ENCODE data around the gene CUEDC1. TPM values are rescaled to one million over a fixed set of nuclear protein-coding genes. Genes with fewer than 3 reads are reported as not detected.

Gene CUEDC1
- total RNA-seq, 3 donors from 2014 or later: 23.5 to 46.8 (median 23.6) TPM

DNA sequence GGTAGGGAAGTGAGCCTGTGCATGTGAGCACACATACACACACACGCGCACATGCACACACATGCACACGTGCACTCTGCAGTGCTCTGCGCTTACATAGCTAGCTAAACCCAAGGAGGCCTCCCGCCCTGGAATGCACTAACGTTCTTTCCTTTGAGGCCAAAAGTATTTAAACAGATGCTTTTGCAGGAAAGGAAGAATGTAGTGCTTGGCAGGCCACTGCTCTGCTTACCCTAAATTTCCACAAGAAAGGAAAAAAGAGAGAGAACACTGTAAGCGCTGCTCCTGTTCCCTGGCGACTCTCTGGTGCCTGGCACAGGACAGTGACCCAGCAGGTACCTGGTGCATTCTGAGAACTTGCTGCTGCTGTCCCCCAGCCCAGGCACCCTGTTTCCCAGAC, 74.1 kb downstream of the CUEDC1 start:
- H3K4me1 ChIP-seq (ENCODE audit: low read depth): peaks cover 3% of the 10 kb centered on the region
- H3K4me3 ChIP-seq: no peak overlapping the region
- DNase-seq: peak in 1 of 3 donors; percentile 44
- H3K9me3 ChIP-seq: no peaks in the 10 kb centered on the region
- no peak for ATAC-seq
- H3K36me3 ChIP-seq (ENCODE audit: low read depth): no peaks in the 10 kb centered on the region
- intact Hi-C loops (cut with DNase I, micrococcal nuclease): no loop called here
- TF ChIP-seq, protein P1, sequence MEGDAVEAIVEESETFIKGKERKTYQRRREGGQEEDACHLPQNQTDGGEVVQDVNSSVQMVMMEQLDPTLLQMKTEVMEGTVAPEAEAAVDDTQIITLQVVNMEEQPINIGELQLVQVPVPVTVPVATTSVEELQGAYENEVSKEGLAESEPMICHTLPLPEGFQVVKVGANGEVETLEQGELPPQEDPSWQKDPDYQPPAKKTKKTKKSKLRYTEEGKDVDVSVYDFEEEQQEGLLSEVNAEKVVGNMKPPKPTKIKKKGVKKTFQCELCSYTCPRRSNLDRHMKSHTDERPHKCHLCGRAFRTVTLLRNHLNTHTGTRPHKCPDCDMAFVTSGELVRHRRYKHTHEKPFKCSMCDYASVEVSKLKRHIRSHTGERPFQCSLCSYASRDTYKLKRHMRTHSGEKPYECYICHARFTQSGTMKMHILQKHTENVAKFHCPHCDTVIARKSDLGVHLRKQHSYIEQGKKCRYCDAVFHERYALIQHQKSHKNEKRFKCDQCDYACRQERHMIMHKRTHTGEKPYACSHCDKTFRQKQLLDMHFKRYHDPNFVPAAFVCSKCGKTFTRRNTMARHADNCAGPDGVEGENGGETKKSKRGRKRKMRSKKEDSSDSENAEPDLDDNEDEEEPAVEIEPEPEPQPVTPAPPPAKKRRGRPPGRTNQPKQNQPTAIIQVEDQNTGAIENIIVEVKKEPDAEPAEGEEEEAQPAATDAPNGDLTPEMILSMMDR (IDR thresholded peaks at IDR 0.05): no peak

DNA sequence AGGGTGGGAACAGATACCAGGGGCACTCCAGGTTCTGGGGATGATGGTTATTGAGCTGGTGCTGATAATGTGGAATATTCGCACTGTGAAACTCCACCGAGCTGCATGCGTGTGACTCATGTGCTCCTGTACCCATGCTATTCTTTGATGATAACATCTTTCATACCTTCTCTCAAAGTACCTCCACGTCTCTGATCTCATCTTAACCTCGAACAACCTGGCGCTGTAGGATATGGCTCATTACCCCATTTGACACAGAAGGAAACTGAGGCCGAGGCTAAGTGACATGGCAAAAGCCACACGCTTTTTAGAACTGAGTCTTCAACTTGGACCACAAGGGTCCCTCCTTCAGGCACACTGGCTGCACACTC, 75.1 kb downstream of the CUEDC1 start:
- DNase-seq: no peak

DNA sequence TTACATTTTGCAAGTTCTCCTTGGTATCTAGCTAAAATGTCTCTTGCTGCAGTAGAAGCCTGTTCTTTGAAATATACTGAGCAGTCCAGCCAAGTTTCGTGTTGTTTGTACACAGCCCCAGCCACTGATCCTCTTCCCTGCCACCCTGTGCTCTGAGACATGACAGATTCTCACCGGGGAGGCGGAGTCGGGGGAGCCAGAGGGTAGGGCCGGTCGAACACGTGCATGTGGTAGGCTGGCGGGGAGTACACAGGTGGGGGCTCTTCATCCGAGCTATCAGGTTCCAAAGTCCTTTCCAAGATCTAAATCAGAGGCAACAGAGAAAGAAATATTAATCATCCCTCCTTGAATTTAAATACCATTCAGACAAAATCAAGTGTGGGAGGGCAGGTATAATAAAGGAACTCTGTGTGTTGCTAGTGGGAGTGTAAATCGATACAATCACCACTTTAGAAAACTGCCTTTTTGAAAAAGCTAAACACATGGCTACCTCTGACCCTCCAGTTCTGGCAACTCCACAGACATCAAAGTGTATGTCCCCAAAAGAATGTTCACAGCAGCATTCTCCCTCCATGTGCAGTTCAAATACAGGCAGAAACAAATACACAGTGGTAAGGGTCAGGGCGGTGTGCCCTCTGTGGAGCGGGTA, 75.7 kb downstream of the CUEDC1 start:
- intact Hi-C loops (cut with DNase I, micrococcal nuclease): no loop called here
- Histone ChIP-seq H3K4me1 (ENCODE audit: low read depth) (peaks cover 3% of the 10 kb centered on the region), H3K36me3 (ENCODE audit: low read depth) (no peaks in the 10 kb centered on the region), H3K4me3 (no peak overlapping the region), H3K9me3 (no peaks in the 10 kb centered on the region)
- TF ChIP-seq, protein P1 (IDR thresholded peaks at IDR 0.05): no peak
- ATAC-seq (peak; percentile 27), DNase-seq (no peak)

More for the DNA sequence above, 75.1 kb downstream of the CUEDC1 start:
- H3K4me1 ChIP-seq (ENCODE audit: low read depth): peaks cover 3% of the 10 kb centered on the region
- no peak overlapping the region for H3K4me3 ChIP-seq
- ATAC-seq: no peak
- no peaks in the 10 kb centered on the region for H3K9me3 ChIP-seq
- H3K36me3 ChIP-seq (ENCODE audit: low read depth): no peaks in the 10 kb centered on the region
- TF ChIP-seq, protein P1 (IDR thresholded peaks at IDR 0.05): no peak
- intact Hi-C loops (cut with DNase I, micrococcal nuclease): no loop called here

DNA sequence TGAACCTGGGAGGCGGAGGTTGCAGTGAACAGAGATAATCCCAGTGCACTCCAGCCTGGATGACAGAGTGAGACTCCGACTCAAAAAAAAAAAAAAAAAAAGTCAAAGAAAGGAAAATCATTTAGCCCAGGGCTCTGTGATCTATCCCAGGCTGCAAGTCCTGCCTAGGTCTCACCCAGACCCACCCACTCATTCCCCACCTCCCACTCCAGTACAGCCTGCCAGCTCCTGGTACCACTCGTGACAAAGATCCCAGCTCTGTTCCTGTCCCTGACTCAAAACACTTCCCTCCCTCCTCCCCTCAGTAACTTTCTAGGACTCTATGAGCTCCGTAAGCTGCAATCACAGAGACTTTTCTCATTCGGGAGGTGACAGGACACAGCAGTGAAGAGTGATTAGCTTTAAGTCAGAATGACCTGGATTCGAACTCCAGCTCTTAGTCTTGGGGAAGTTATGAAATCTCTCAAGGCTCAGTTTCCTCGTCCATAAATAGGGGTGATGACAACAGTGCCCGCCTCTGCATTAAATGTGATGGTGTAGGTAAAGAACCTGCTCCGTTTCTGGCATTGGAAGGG, 77.3 kb downstream of the CUEDC1 start:
- TF ChIP-seq, protein P1 (IDR thresholded peaks at IDR 0.05): no peak
- peak in 1 of 3 donors; percentile 12 for DNase-seq
- intact Hi-C loops (cut with DNase I, micrococcal nuclease): no loop called here
- Histone ChIP-seq H3K4me1 (ENCODE audit: low read depth) (peaks cover 12% of the 10 kb centered on the region), H3K36me3 (ENCODE audit: low read depth) (no peaks in the 10 kb centered on the region), H3K4me3 (no peak overlapping the region), H3K9me3 (no peaks in the 10 kb centered on the region)
- no peak for ATAC-seq

DNA sequence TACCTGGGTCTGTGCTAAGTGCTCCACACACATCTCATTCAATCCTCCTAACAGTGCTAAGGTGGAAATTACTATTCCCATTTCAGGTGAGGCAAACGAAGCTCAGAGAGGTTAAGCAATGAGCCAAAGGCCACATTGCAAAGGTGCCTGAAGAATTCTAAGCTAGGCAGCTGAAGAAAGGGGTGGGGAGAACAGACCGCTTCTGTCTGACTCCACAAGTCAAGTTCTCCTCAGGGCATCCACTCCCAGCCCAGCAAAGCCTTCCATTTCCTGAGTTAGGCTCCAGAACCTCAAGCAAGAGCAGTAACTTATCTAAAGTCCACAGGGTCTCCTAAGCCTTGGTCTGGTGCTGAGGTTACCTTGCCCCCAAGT, 78.4 kb downstream of the CUEDC1 start:
- no peaks in the 10 kb centered on the region for H3K36me3 ChIP-seq (ENCODE audit: low read depth)
- intact Hi-C loops (cut with DNase I, micrococcal nuclease): no loop called here

More for the DNA sequence above, 78.4 kb downstream of the CUEDC1 start:
- no peaks in the 10 kb centered on the region for H3K9me3 ChIP-seq
- TF ChIP-seq, protein P1 (IDR thresholded peaks at IDR 0.05): no peak
- no peak overlapping the region for H3K4me3 ChIP-seq
- DNase-seq (no peak), ATAC-seq (no peak)
- H3K4me1 ChIP-seq (ENCODE audit: low read depth): peaks cover 12% of the 10 kb centered on the region

Data from mucosa of descending colon (tissue), 3 donors.